CD8-positive, alpha-beta memory T cell (primary cell): ENCODE measurements around the gene BPIFB3. TPM values are rescaled to one million over a fixed set of nuclear protein-coding genes. Genes with fewer than 3 reads are reported as not detected.

ENCODE experiments used
- CTCF ChIA-PET: fragments of 350-600 bp; sonication (Branson Sonifier 250); formaldehyde crosslinking; loops from one replicate; lab custom pipeline; 2021; ENCODE audit warnings: antibody characterized with exemption; lab: Charles Lee
- POLR2A ChIA-PET: fragments of 350-600 bp; sonication (Branson Sonifier 250); formaldehyde crosslinking; loops from one replicate; lab custom pipeline; 2021; ENCODE audit warnings: antibody characterized with exemption; lab: Charles Lee
- DNase-seq, 5 donors: peaks; one replicate each; pipeline versions ENCODE4 v3.0.0 to v3.0.0-alpha.2; 2020 to 2022; ENCODE audit warnings: mixed read lengths in 1 of 5
- H3K27ac ChIP-seq: one replicate; pipeline ENCODE4 v1.7.0; 2013; ENCODE audit warnings: low read depth, mild to moderate bottlenecking, low read length, moderate library complexity
- H3K27me3 ChIP-seq: 2 replicates; pipeline ENCODE4 v1.7.0; 2013; ENCODE audit warnings: low read length, mild to moderate bottlenecking; ENCODE audit not compliant: insufficient read depth, poor library complexity, severe bottlenecking
- H3K36me3 ChIP-seq: 2 replicates; pipeline ENCODE4 v1.7.0; 2013; ENCODE audit warnings: mild to moderate bottlenecking, low read length, moderate library complexity; ENCODE audit not compliant: insufficient read depth
- H3K4me1 ChIP-seq: 2 replicates; pipeline ENCODE4 v1.7.0; 2013; ENCODE audit warnings: mild to moderate bottlenecking, low read length, moderate library complexity; ENCODE audit not compliant: insufficient read depth
- H3K4me3 ChIP-seq: 2 replicates; pipeline ENCODE4 v1.7.0; 2013; ENCODE audit warnings: mild to moderate bottlenecking, low read length
- H3K9me3 ChIP-seq: 2 replicates; pipeline ENCODE4 v1.7.0; 2013; ENCODE audit warnings: mild to moderate bottlenecking, low read length
- H3K27ac Mint-ChIP-seq, 8 donors: one replicate each; pipeline ENCODE4 v1.8.0; 2020 to 2021; ENCODE audit warnings: mixed read lengths in 8 of 8, mild to moderate bottlenecking in 6 of 8, inconsistent platforms in 3 of 8, moderate library complexity in 3 of 8
- H3K27me3 Mint-ChIP-seq, 2 donors: one replicate each; pipeline ENCODE4 v1.8.0; 2020 to 2021; ENCODE audit warnings: mixed read lengths in 2 of 2, mild to moderate bottlenecking in 1 of 2, moderate library complexity in 1 of 2
- H3K36me3 Mint-ChIP-seq, 3 donors: one replicate each; pipeline ENCODE4 v1.8.0; 2020 to 2021; ENCODE audit warnings: mixed read lengths in 3 of 3, inconsistent platforms in 1 of 3, mild to moderate bottlenecking in 1 of 3
- H3K4me1 Mint-ChIP-seq, 3 donors: one replicate each; pipeline ENCODE4 v1.8.0; 2020 to 2021; ENCODE audit warnings: mixed read lengths in 3 of 3, inconsistent platforms in 1 of 3, mild to moderate bottlenecking in 1 of 3
- H3K4me3 Mint-ChIP-seq, 7 donors: one replicate each; pipeline ENCODE4 v1.8.0; 2020 to 2021; ENCODE audit warnings: mixed read lengths in 7 of 7, mild to moderate bottlenecking in 6 of 7, moderate library complexity in 4 of 7, inconsistent platforms in 2 of 7
- H3K9me3 Mint-ChIP-seq, 5 donors: one replicate each; pipeline ENCODE4 v1.8.0; 2020 to 2022; ENCODE audit warnings: mixed read lengths in 5 of 5, mild to moderate bottlenecking in 3 of 5, moderate library complexity in 2 of 5, inconsistent platforms in 1 of 5
- polyA plus RNA-seq: library from polyadenylated mRNA; unstranded; fragments of 300-500 nt; fragmentation: Illumina TruSeq; gene quantifications from one replicate; pipeline ENCODE4 v1.2.3, GENCODE V29; 2021
- total RNA-seq, 2 experiments: library from RNA; stranded (reverse); gene quantifications; one replicate each; pipeline ENCODE4 v1.2.3, GENCODE V29; 2021

BPIFB3 gene
- total and polyA plus RNA-seq, 3 experiments from 2014 or later = not detected

DNA sequence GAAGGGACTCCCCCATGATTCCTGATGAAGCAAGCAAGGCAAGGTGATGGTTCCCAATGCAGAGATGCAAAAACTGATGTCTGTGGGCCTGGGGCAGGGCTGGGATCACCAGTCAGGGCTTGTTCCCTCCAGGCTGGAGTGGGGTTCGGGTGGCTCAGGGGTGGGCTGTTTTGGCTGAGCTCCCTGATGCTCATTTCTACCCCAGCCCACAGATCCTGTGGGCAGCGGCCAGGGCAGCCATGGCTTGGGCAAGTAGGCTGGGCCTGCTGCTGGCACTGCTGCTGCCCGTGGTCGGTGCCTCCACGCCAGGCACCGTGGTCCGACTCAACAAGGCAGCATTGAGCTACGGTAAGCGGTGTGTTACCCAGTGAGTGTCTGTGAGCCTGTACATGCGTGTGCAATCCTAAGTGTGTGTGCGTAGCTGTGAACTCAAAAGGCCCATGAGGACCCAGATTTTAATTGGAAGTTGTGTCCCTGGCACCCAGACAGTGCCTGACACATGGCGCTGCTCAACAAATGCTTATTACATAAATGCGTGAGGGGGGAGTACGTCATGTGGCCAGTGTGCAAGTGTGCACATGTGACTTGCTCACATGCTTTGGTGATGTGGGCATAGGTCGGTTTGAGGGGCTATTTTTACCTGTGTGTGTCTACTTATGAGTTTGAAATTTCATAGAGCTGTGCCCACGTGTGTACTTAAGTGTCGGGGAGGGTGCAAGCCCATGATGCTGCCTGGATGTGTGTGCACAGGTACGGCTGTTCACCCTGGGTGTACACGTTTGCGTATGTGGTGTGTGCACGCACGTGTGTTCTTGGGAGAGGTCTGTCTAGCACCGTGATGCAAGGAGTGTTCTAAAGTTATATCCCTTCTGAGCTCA lies 45.1 kb upstream of the BPIFB3 start:
- peak overlapping the region in 1 of 8 donors; percentile 42 for H3K27ac Mint-ChIP-seq
- H3K4me1 Mint-ChIP-seq = peaks cover 0 to 7% (median 5%) of the 10 kb centered on the region in 3 donors
- no peak overlapping the region for H3K4me3 Mint-ChIP-seq
- Histone ChIP-seq H3K36me3 (no peaks in the 10 kb centered on the region), H3K9me3 (no peaks in the 10 kb centered on the region), H3K27ac (no peak overlapping the region), H3K4me3 (no peak overlapping the region), H3K4me1 (peaks cover 11% of the 10 kb centered on the region), H3K27me3 (no peaks in the 10 kb centered on the region)
- H3K36me3 Mint-ChIP-seq = peaks cover 0 to 2% (median 0%) of the 10 kb centered on the region in 3 donors
- ChIA-PET CTCF (no interaction called here), POLR2A (no interaction called here)
- peaks cover 0 to 3% of the 10 kb centered on the region in 2 donors for H3K27me3 Mint-ChIP-seq
- H3K9me3 Mint-ChIP-seq = peaks cover 0 to 3% (median 0%) of the 10 kb centered on the region in 5 donors
- DNase-seq = no peak

- peak overlapping the region in 2 of 8 donors; percentile 42 to 72 for H3K27ac Mint-ChIP-seq
Measured at GRCh38 chr20:33009214-33010132, 44.2 kb upstream of the BPIFB3 start.

GRCh38 chr20:33010133-33010504 lies 43.6 kb upstream of the BPIFB3 start:
- ChIA-PET POLR2A (no interaction called here), CTCF (no interaction called here)
- peak overlapping the region in 1 of 8 donors; percentile 66 for H3K27ac Mint-ChIP-seq
- H3K9me3 Mint-ChIP-seq = peaks cover 0 to 3% (median 0%) of the 10 kb centered on the region in 5 donors
- Histone ChIP-seq H3K9me3 (no peaks in the 10 kb centered on the region), H3K4me3 (no peak overlapping the region), H3K36me3 (no peaks in the 10 kb centered on the region), H3K27ac (no peak overlapping the region), H3K4me1 (no peaks in the 10 kb centered on the region), H3K27me3 (no peaks in the 10 kb centered on the region)
- peaks cover 0 to 4% (median 3%) of the 10 kb centered on the region in 3 donors for H3K4me1 Mint-ChIP-seq
- no peak overlapping the region for H3K4me3 Mint-ChIP-seq
- peaks cover 0 to 2% (median 0%) of the 10 kb centered on the region in 3 donors for H3K36me3 Mint-ChIP-seq
- DNase-seq = no peak
- peaks cover 0 to 3% of the 10 kb centered on the region in 2 donors for H3K27me3 Mint-ChIP-seq

More at GRCh38 chr20:33009214-33010132, 44.2 kb upstream of the BPIFB3 start:
- H3K4me1 Mint-ChIP-seq = peaks cover 0 to 7% (median 5%) of the 10 kb centered on the region in 3 donors
- Histone ChIP-seq H3K4me3 (no peak overlapping the region), H3K4me1 (peaks cover 5% of the 10 kb centered on the region), H3K9me3 (no peaks in the 10 kb centered on the region), H3K27ac (no peak overlapping the region), H3K27me3 (no peaks in the 10 kb centered on the region), H3K36me3 (no peaks in the 10 kb centered on the region)
- ChIA-PET CTCF (no interaction called here), POLR2A (no interaction called here)
- no peak overlapping the region for H3K4me3 Mint-ChIP-seq
- H3K9me3 Mint-ChIP-seq = peaks cover 0 to 3% (median 0%) of the 10 kb centered on the region in 5 donors
- H3K27me3 Mint-ChIP-seq = peaks cover 0 to 3% of the 10 kb centered on the region in 2 donors
- peaks cover 0 to 2% (median 0%) of the 10 kb centered on the region in 3 donors for H3K36me3 Mint-ChIP-seq
- DNase-seq = peak in 1 of 5 donors; percentile 26

GRCh38 chr20:33010674-33011449 lies 42.8 kb upstream of the BPIFB3 start:
- ChIA-PET POLR2A (no interaction called here), CTCF (no interaction called here)
- Mint-ChIP-seq H3K27me3 (peaks cover 0 to 3% of the 10 kb centered on the region in 2 donors), H3K27ac (no peak overlapping the region), H3K4me3 (no peak overlapping the region), H3K4me1 (peaks cover 0 to 2% (median 0%) of the 10 kb centered on the region in 3 donors), H3K9me3 (no peaks in the 10 kb centered on the region), H3K36me3 (no peaks in the 10 kb centered on the region)
- Histone ChIP-seq H3K27ac (no peak overlapping the region), H3K4me3 (no peak overlapping the region), H3K4me1 (no peaks in the 10 kb centered on the region), H3K36me3 (no peaks in the 10 kb centered on the region), H3K27me3 (no peaks in the 10 kb centered on the region), H3K9me3 (no peaks in the 10 kb centered on the region)
- peak in 1 of 5 donors; percentile 36 for DNase-seq

DNA sequence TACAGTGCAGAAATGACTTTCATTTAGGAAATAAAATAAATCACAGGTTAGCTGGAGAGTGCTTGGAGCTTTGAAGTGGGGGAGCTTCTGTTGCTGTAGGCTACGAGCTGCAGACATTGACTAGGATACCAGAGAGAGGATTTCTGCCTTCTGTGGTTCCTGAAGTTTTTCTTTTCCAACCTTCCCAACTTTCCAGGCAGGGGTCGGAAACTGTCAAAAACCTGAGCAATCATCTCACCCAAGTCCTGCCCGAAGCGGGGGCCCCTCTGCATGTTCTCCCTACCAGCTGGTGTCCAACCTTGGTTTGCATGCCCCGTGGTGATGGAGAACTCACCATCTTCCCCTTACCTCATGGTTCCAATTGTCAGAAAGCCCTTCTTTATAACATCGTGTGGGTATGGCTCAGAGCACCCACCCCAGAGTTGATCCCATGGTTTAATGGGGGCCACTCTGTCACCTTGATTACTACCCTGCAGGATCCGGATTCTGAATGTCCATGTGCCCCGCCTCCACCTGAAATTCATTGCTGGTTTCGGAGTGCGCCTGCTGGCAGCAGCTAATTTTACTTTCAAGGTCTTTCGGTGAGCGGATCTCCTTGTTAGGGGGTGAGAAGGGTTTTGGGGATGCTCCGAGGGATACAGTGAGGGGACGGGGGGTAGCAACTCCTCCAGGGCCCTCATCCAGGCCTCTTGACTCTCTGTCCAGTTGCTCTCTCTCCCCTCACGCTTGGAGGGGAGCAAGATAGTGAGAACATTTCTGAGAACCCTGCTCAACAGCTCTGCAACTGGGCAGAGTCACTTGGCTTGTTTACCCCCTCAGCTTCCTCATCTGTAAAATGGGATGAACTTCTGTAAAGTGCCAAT lies 41.1 kb upstream of the BPIFB3 start:
- H3K36me3 ChIP-seq = no peaks in the 10 kb centered on the region
- H3K27me3 Mint-ChIP-seq = peaks cover 0 to 3% of the 10 kb centered on the region in 2 donors
- H3K27me3 ChIP-seq = no peaks in the 10 kb centered on the region
- no peak overlapping the region for H3K27ac ChIP-seq
- peak overlapping the region in 1 of 8 donors; percentile 54 for H3K27ac Mint-ChIP-seq
- H3K4me1 ChIP-seq = no peaks in the 10 kb centered on the region
- no peak for DNase-seq
- no peaks in the 10 kb centered on the region for H3K36me3 Mint-ChIP-seq
- H3K9me3 ChIP-seq = no peaks in the 10 kb centered on the region
- no peak overlapping the region for H3K4me3 Mint-ChIP-seq
- ChIA-PET POLR2A (no interaction called here), CTCF (no interaction called here)
- peaks cover 5 to 7% (median 6%) of the 10 kb centered on the region in 3 donors for H3K4me1 Mint-ChIP-seq
- no peaks in the 10 kb centered on the region for H3K9me3 Mint-ChIP-seq
- no peak overlapping the region for H3K4me3 ChIP-seq

DNA sequence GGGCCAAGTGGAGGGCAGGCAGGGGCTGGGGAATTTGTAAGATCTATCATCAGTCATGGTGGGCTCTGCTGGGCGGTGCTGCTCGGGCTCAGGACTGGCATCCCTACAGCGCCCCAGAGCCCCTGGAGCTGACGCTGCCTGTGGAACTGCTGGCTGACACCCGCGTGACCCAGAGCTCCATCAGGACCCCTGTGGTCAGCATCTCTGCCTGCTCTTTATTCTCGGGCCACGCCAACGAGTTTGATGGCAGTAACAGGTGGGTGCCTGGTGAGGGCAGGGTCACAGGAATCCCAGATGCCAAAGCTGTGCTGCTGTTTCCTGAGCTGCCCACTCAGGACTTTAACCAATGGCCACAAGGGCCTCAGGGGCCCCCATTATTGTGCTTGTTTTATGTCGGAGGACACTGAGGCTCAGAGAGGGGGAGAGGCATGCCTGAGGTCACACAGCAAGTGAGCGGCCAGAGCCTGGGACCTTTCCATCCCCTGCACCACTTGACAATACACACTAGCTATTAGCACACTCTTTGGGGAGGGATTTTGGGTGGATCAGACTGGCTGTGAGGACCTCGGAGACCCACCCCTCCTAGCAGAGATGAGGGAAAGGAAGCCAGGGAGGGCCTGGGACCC lies 39.9 kb upstream of the BPIFB3 start:
- Mint-ChIP-seq H3K27ac (peak overlapping the region in 1 of 8 donors; percentile 74), H3K36me3 (no peaks in the 10 kb centered on the region), H3K27me3 (peaks cover 0 to 3% of the 10 kb centered on the region in 2 donors), H3K4me3 (no peak overlapping the region), H3K4me1 (peaks cover 5 to 7% (median 6%) of the 10 kb centered on the region in 3 donors), H3K9me3 (no peaks in the 10 kb centered on the region)
- ChIA-PET POLR2A (no interaction called here), CTCF (no interaction called here)
- peak in 1 of 5 donors; percentile 28 for DNase-seq
- Histone ChIP-seq H3K4me1 (no peaks in the 10 kb centered on the region), H3K4me3 (no peak overlapping the region), H3K36me3 (no peaks in the 10 kb centered on the region), H3K27me3 (no peaks in the 10 kb centered on the region), H3K9me3 (no peaks in the 10 kb centered on the region), H3K27ac (no peak overlapping the region)
